ENCODE measurements around the gene KIF19. TPM values are rescaled to one million over a fixed set of nuclear protein-coding genes. Genes with fewer than 3 reads are reported as not detected.

KIF19 gene
- total and polyA plus RNA-seq, 10 of the 15 experiments (the other 5 are each of a cell fraction or from before 2014, with no cell fraction given): 0.06 to 0.07 TPM; not detected in 8

- no peak overlapping the region for H2AFZ ChIP-seq (ENCODE audit: control insufficient read depth, low read depth, low read length)
- ChIA-PET SMC1A (ENCODE audit: uncharacterized antibody, unreplicated experiment) (no interaction called here), POLR2A (interaction anchor here (0.6 kb wide), 1 partner anchor 231 kb away, joined by 3 read pairs; no protein-coding TSS in a partner anchor), RAD21 (ENCODE audit: unreplicated experiment) (no interaction called here), CTCF (interaction anchor here (0.5 kb wide), 1 partner anchor 115 kb away, joined by 3 read pairs; no protein-coding TSS in a partner anchor)
- H3K36me3 ChIP-seq (ENCODE audit: control insufficient read depth in 2 of 2, insufficient read depth in 2 of 2, low read length in 1 of 2): no peaks in the 10 kb centered on the region
- FAIRE-seq (no peak), ATAC-seq (no peak), DNase-seq (ENCODE audit: low read depth, low spot score) (no peak)
- WGBS (ENCODE audit: insufficient coverage, insufficient replicate concordance, low lambda C conversion rate, missing lambda C conversion rate): 14% methylated on average over 7 of the region's 9 CpGs
- no peaks in the 10 kb centered on the region; a peak in 2 of 4 replicates for H3K27me3 ChIP-seq (replicated peaks in 1 of 2; ENCODE audit: control insufficient read depth in 2 of 2, insufficient read depth in 2 of 2, low read length in 1 of 2)
- H3K27ac ChIP-seq (ENCODE audit: control insufficient read depth, insufficient read depth): no peak overlapping the region
- H3K9me3 ChIP-seq (replicated peaks; ENCODE audit: control insufficient read depth, insufficient read depth, low read length): no peaks in the 10 kb centered on the region
- no peaks in the 10 kb centered on the region for H3K79me2 ChIP-seq (ENCODE audit: control insufficient read depth, insufficient read depth, low read length)
- H3K4me1 ChIP-seq (ENCODE audit: control insufficient read depth, insufficient read depth, low read length): no peaks in the 10 kb centered on the region
- H3K4me2 ChIP-seq (ENCODE audit: control insufficient read depth, insufficient read depth): no peak overlapping the region
- intact Hi-C loops (cut with micrococcal nuclease; ENCODE audit: unreplicated experiment) (no loop called here), in situ Hi-C loops (cut with MboI) (no loop called here)
- no TSS peak for BruUV-seq (replicated peaks)
- no peaks in the 10 kb centered on the region for H4K20me1 ChIP-seq (ENCODE audit: control insufficient read depth, insufficient read depth)
- H3K4me3 ChIP-seq: no peak overlapping the region
- no peak overlapping the region for H3K9ac ChIP-seq (ENCODE audit: control insufficient read depth, insufficient read depth, low read length)
- TF ChIP-seq SMAD5 (IDR thresholded peaks at IDR 0.05; ENCODE audit: low read depth): no peak
- no peak for TF ChIP-seq MEF2B (IDR thresholded peaks at IDR 0.05; ENCODE audit: partially characterized antibody, poor library complexity, severe bottlenecking)
- TF ChIP-seq CUX1 (IDR thresholded peaks at IDR 0.05; ENCODE audit: insufficient replicate concordance, low read depth, low read length): no peak
- no peak for TF ChIP-seq EZH2 (IDR thresholded peaks at IDR 0.05; ENCODE audit: borderline replicate concordance, control insufficient read depth, low read depth, low read length)
- no peak for TF ChIP-seq PML (IDR thresholded peaks at IDR 0.05; ENCODE audit: low read length)
- no peak for TF ChIP-seq PAX8 (IDR thresholded peaks at IDR 0.05)
- no peak for TF ChIP-seq ZNF217 (IDR thresholded peaks at IDR 0.05)
- TF ChIP-seq, protein P1, sequence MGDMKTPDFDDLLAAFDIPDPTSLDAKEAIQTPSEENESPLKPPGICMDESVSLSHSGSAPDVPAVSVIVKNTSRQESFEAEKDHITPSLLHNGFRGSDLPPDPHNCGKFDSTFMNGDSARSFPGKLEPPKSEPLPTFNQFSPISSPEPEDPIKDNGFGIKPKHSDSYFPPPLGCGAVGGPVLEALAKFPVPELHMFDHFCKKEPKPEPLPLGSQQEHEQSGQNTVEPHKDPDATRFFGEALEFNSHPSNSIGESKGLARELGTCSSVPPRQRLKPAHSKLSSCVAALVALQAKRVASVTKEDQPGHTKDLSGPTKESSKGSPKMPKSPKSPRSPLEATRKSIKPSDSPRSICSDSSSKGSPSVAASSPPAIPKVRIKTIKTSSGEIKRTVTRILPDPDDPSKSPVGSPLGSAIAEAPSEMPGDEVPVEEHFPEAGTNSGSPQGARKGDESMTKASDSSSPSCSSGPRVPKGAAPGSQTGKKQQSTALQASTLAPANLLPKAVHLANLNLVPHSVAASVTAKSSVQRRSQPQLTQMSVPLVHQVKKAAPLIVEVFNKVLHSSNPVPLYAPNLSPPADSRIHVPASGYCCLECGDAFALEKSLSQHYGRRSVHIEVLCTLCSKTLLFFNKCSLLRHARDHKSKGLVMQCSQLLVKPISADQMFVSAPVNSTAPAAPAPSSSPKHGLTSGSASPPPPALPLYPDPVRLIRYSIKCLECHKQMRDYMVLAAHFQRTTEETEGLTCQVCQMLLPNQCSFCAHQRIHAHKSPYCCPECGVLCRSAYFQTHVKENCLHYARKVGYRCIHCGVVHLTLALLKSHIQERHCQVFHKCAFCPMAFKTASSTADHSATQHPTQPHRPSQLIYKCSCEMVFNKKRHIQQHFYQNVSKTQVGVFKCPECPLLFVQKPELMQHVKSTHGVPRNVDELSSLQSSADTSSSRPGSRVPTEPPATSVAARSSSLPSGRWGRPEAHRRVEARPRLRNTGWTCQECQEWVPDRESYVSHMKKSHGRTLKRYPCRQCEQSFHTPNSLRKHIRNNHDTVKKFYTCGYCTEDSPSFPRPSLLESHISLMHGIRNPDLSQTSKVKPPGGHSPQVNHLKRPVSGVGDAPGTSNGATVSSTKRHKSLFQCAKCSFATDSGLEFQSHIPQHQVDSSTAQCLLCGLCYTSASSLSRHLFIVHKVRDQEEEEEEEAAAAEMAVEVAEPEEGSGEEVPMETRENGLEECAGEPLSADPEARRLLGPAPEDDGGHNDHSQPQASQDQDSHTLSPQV (IDR thresholded peaks at IDR 0.05): no peak
- no peak for TF ChIP-seq NFXL1 (IDR thresholded peaks at IDR 0.05; ENCODE audit: borderline replicate concordance)
- no peak for TF ChIP-seq ZZZ3 (IDR thresholded peaks at IDR 0.05; ENCODE audit: control insufficient read depth, insufficient read length, low read depth)
- no peak for TF ChIP-seq NRF1 (conservative IDR thresholded peaks at IDR 0.05; ENCODE audit: low read depth, low read length)
- no peak for TF ChIP-seq STAT1 (conservative IDR thresholded peaks at IDR 0.05)
- TF ChIP-seq TCF7 (IDR thresholded peaks at IDR 0.05; ENCODE audit: borderline replicate concordance): no peak
- no peak for TF ChIP-seq MXI1 (IDR thresholded peaks at IDR 0.05; ENCODE audit: low read depth, low read length)
- no peak for TF ChIP-seq SMC3 (IDR thresholded peaks at IDR 0.05; ENCODE audit: borderline replicate concordance, low read length)
Measured at GRCh38 chr17:74343526-74344284, 17.7 kb downstream of the KIF19 start.
